Liver (tissue), 3 donors: Measurements from ENCODE around the gene ARHGEF26.

ENCODE experiments used
- EGR1 ChIP-seq, 2 donors: IDR thresholded peaks; 2 replicates each; pipeline ENCODE4 v1.6.1; 2016 to 2018; ENCODE audit warnings: antibody characterized with exemption in 2 of 2, low read depth in 2 of 2
- HNF4G ChIP-seq: IDR thresholded peaks from 2 replicates; pipeline ENCODE4 v1.6.1; 2016; ENCODE audit warnings: antibody characterized with exemption
- SP1 ChIP-seq: IDR thresholded peaks from 2 replicates; pipeline ENCODE4 v1.6.1; 2018; ENCODE audit warnings: antibody characterized with exemption, mild to moderate bottlenecking
- TAF1 ChIP-seq: conservative IDR thresholded peaks from 2 replicates; pipeline ENCODE4 v1.6.1; 2016; ENCODE audit warnings: antibody characterized with exemption, mild to moderate bottlenecking
- YY1 ChIP-seq: IDR thresholded peaks from 2 replicates; pipeline ENCODE4 v1.6.1; 2016; ENCODE audit warnings: antibody characterized with exemption, mild to moderate bottlenecking
- TF ChIP-seq, protein P1 (sequence below): fragments of 150-350 bp; IDR thresholded peaks from 2 replicates; pipeline ENCODE4 v1.5.1; 2017; ENCODE audit warnings: improper control_type of control experiment, low read depth, low read length; ENCODE audit not compliant: missing input control
- TF ChIP-seq, protein P2 (sequence below): IDR thresholded peaks from 2 replicates; pipeline ENCODE4 v1.6.1; 2016; ENCODE audit warnings: antibody characterized with exemption, mild to moderate bottlenecking
- TF ChIP-seq, protein P3 (sequence below): IDR thresholded peaks from 2 replicates; pipeline ENCODE4 v1.6.1; 2016; ENCODE audit warnings: antibody characterized with exemption
- donor health status: healthy.
- donor health status: healthy.

DNA sequence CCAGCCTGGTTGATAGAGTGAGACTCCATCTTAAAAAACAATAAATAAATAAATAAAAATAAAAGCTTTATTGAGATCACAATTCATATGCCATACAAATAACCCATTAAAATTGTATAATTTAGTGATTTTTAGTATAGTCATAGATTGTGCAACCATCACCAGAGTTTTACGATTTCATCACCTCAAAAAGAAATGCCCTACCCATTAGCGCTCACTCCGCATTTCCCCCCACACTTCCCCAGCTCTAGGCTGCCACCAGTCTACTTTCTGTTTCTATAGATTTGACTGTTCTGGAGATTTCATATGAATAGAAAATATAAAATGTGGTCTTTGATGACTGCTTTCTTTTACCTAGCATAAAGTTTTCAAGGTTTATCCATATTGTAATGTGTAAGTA, 57.0 kb downstream of the ARHGEF26 start:
- TF ChIP-seq, protein P1, sequence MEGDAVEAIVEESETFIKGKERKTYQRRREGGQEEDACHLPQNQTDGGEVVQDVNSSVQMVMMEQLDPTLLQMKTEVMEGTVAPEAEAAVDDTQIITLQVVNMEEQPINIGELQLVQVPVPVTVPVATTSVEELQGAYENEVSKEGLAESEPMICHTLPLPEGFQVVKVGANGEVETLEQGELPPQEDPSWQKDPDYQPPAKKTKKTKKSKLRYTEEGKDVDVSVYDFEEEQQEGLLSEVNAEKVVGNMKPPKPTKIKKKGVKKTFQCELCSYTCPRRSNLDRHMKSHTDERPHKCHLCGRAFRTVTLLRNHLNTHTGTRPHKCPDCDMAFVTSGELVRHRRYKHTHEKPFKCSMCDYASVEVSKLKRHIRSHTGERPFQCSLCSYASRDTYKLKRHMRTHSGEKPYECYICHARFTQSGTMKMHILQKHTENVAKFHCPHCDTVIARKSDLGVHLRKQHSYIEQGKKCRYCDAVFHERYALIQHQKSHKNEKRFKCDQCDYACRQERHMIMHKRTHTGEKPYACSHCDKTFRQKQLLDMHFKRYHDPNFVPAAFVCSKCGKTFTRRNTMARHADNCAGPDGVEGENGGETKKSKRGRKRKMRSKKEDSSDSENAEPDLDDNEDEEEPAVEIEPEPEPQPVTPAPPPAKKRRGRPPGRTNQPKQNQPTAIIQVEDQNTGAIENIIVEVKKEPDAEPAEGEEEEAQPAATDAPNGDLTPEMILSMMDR = no peak
- TF ChIP-seq SP1 = no peak
- TF ChIP-seq, protein P2, sequence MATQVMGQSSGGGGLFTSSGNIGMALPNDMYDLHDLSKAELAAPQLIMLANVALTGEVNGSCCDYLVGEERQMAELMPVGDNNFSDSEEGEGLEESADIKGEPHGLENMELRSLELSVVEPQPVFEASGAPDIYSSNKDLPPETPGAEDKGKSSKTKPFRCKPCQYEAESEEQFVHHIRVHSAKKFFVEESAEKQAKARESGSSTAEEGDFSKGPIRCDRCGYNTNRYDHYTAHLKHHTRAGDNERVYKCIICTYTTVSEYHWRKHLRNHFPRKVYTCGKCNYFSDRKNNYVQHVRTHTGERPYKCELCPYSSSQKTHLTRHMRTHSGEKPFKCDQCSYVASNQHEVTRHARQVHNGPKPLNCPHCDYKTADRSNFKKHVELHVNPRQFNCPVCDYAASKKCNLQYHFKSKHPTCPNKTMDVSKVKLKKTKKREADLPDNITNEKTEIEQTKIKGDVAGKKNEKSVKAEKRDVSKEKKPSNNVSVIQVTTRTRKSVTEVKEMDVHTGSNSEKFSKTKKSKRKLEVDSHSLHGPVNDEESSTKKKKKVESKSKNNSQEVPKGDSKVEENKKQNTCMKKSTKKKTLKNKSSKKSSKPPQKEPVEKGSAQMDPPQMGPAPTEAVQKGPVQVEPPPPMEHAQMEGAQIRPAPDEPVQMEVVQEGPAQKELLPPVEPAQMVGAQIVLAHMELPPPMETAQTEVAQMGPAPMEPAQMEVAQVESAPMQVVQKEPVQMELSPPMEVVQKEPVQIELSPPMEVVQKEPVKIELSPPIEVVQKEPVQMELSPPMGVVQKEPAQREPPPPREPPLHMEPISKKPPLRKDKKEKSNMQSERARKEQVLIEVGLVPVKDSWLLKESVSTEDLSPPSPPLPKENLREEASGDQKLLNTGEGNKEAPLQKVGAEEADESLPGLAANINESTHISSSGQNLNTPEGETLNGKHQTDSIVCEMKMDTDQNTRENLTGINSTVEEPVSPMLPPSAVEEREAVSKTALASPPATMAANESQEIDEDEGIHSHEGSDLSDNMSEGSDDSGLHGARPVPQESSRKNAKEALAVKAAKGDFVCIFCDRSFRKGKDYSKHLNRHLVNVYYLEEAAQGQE = no peak
- TF ChIP-seq YY1 = no peak
- TF ChIP-seq, protein P3, sequence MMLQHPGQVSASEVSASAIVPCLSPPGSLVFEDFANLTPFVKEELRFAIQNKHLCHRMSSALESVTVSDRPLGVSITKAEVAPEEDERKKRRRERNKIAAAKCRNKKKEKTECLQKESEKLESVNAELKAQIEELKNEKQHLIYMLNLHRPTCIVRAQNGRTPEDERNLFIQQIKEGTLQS = no peak
- TF ChIP-seq TAF1 = no peak
- no peak for TF ChIP-seq HNF4G
- TF ChIP-seq EGR1 (IDR thresholded peaks at IDR 0.05; ENCODE audit: low read depth in 2 of 2) = no peak
